ENCODE measurements around the gene MYO7A.

MYO7A gene

DNA sequence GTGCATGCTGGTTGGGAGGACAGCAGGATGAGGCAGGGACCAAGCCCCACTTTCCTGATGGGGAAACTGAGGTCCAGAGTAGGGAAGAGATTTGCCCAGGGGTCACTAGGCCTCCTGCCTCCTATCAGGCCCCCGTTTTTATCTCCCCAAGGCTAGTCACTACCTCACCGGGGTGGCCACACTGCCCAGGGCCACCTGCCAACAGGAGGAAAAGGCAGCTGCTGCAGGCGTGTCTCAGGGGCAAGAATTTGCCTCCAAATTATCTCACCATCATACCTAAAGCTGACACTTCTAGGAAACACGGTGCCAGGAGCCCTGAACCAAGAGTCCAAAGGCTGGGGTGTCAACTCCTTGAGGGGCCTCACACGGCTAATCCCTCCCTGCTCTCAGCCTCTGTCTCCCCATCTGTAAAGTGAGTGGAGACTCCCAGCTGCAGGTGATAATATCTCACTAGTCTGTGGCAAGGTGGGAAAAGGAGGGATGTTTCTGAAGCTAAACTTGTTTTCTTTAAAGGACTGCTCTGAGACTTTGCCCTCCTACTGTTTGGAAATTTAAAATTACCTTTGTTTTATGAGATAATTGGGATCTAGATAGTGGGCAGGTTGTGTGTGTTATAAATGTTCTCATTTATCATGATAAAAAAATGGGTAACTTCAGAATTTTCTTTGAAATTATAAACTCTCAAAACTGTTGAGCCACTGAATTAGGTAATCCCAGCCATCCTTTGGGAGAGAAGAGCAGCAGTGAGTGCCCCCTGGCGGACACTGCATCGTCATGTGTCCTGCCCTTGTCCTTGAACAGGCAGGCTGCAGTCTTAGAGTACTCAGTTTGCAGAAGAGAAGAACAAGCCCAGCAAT lies 60.0 kb downstream of the MYO7A start:
- peak; percentile 66 for DNase-seq

GRCh38 chr11:77188633-77189491 lies 60.8 kb downstream of the MYO7A start:
- no peak for DNase-seq

DNA sequence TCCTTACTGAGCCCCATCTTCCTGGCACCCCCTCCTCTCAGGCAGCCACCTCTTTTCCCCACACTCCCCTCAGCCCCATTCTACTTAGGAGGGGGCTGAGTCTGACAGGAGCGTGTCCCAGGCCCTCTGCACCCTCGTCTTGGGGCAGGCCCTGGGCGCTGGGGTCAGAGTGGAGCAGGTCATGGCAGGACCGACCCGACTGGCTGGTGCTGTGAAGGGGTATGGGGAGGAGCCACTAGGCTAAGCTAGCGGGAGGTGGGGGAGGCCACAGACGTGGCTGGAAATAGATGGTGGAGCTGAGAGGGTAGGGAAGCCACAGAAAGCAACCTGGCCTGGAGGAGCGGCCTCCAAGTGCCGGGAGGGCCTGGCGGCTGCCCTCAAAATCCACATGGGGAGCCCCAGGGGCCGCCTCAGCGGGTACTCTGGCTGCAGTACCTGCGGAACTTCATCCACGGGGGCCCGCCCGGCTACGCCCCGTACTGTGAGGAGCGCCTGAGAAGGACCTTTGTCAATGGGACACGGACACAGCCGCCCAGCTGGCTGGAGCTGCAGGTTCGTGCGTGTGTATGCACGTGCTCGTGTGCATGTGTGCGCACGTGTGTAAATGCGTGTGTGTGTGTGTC lies 61.7 kb downstream of the MYO7A start:
- DNase-seq = no peak

GRCh38 chr11:77190331-77191075 lies 62.5 kb downstream of the MYO7A start:
- no peak for DNase-seq

- DNase-seq = no peak
Measured at GRCh38 chr11:77191429-77191822, 63.4 kb downstream of the MYO7A start.

DNA sequence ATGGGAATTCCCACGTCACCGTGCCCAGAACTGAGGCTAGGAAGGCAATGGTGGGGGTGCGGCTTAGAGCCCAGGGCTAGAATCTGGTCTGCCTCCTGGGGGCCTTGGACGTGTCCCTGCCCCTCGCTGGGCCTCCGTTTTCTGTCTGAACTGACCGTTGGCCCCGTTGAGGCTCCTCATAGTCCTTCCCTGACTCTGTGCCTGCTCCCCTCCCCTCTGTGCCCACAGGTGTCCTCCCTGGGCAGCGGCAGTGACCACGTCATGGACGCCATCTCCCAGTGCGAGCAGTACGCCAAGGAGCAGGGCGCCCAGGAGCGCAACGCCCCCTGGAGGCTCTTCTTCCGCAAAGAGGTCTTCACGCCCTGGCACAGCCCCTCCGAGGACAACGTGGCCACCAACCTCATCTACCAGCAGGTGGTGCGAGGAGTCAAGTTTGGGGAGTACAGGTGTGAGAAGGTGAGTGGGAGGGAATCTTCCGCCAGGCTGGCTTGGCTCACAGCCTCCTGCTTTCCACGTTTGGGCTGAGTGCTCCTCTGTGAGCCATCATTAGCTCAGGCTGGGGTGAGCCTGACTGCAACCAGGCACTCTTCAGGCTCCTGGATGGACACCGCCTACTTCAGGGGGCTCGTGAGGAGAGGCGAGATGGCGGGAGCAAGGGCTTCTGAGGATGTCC lies 63.9 kb downstream of the MYO7A start:
- DNase-seq = peak; percentile 38

DNA sequence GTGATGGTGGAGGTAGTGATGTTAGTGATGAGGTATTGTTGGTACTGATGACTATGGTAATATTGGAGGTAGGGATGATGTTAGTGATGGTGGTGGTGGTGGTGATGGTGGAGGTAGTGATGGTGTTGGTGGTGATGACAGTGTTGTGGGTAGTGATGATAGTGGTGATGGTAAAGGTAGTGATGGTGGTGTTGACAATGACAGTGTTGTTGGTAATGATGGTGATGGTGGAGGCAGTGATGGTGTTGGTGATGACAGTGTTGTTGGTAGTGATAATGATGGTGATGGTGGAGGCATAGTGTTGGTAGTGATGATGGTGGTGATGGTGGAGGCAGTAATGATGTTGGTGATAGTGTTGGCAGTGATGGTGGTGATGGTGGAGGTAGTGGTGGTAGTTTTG lies 65.1 kb downstream of the MYO7A start:
- DNase-seq = no peak

DNA sequence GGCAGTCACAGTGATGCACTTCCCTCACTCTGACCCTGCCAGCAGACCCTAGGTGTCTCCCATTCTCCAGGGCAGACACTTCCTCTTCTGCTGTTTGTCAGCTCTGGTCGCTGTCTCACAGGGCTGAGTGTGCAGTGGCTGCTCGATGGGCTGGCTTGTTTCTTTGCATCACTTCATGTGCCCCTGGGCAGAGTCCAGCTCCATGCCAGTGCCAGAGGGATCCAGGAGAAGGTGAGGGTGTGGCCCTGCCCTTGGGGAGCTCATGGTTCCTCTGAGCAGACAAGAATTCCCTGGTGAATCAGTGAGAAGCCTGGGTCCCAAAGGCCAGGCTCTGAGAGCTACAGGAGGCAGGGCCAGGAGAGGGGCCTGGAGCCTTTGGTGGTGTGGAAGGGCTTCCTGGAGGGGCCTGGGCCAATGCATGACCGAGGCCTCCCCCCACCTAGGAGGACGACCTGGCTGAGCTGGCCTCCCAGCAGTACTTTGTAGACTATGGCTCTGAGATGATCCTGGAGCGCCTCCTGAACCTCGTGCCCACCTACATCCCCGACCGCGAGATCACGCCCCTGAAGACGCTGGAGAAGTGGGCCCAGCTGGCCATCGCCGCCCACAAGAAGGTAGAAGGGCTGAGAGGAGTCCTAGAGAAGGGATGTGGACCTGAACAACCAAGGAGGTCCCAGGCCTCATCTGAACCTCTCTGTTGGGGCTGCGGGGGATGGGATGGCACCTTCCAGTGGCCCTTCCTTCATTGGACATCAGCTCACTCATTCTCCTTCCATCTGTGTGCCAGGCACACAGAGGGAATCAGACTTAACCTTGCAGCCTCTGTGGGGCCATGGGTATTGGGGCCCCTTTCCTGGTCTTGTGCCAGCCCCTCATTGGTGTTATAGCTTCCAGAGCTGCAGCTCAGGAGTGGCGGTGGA lies 66.1 kb downstream of the MYO7A start:
- no peak for DNase-seq

GRCh38 chr11:77195071-77195755 lies 67.2 kb downstream of the MYO7A start:
- DNase-seq = no peak

GRCh38 chr11:77196961-77197360 lies 68.9 kb downstream of the MYO7A start:
- no peak for DNase-seq

- DNase-seq = no peak
Measured at GRCh38 chr11:77197626-77198320, 69.7 kb downstream of the MYO7A start.

- DNase-seq = no peak
Measured at GRCh38 chr11:77198440-77198849, 70.4 kb downstream of the MYO7A start.

DNA sequence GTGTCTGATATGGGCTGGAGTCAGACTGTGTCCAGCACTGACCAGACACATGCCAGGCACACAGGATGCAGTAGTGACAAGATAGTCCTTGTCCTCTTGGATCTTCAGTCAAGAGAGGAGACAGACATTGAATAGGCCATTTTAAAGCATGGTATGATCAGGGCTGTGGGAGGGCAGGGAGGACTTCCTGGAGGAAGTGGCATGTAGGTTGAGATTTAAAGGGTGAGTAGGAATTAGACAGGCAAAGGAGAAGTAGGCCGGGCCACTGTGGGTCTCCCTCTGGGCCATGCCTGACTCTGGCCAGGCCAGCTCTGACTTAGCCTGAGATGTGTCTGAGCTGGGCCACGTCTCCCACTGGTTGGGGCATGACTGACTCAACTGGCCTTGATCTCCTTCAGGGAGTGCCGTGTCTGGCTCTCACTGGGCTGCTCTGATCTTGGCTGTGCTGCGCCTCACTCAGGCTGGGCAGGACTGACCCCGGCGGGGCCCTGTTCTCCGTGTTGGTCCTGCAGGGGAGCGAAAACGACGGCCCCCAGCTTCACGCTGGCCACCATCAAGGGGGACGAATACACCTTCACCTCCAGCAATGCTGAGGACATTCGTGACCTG lies 71.2 kb downstream of the MYO7A start:
- no peak for DNase-seq

DNA sequence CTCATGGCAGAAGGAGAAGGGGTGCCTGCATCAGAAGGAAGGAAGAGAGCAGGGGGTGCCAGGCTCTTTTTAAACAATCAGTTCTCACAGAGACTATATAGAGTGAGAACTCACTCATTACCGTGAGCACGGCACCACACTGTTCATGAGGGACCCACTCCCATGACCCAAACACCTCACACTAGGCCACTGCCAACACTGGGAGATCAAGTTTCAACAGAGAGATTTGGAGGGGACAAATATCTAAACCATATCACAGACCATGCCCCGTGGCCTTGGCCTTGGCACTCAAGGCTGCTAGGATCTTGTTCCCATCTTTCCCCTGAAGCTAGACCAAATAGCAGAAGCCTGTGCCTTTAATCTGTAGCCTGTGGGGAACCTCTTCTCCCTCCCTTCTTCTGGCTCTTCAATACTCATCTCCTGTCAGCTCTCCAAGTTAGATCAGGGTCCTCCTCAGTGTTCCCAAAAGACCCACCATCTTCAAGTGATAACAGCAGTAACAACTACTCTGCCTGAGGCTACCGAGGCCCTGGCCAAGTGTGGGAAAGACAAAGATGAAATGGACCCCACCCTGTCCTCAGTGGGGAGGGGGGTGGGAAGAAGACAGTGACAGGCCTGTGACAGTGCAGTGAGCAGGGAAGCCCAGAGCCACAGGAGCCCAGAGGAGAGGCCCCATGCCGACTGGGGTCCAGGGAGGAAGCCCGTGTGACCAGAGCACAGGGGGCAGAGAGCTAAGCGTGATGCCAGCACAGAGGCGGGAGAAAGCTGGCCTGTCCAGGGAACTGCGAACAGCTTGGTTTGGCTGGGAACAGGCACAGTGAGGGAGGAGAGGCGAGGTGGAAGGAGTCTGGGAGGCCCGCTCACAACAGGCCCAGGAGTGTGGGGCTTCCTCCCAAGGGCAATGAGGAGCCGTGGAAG lies 72.6 kb downstream of the MYO7A start:
- DNase-seq = no peak

GRCh38 chr11:77201370-77201769 lies 73.3 kb downstream of the MYO7A start:
- DNase-seq = no peak

- DNase-seq = no peak
Measured at GRCh38 chr11:77201991-77202841, 74.2 kb downstream of the MYO7A start.
